ENCODE measurements around the gene TMEM181.
"Not testable (repeated sequence)": the region's sequence is repeated elsewhere in the genome, so short reads cannot be mapped to it uniquely, and the experiment has no call there.

The TMEM181 gene

GRCh38 chr6:158621694-158622544 is 62.0 kb downstream of the TMEM181 start:
- no peak for DNase-seq (ENCODE audit: low spot score)

GRCh38 chr6:158622545-158623190 is 62.8 kb downstream of the TMEM181 start:
- no peak for DNase-seq (ENCODE audit: low spot score)

- DNase-seq (ENCODE audit: low spot score) = no peak
Observed at GRCh38 chr6:158624684-158625682, 65.1 kb downstream of the TMEM181 start.

- no peak for DNase-seq (ENCODE audit: low spot score)
Observed at GRCh38 chr6:158625881-158626305, 66.0 kb downstream of the TMEM181 start.

GRCh38 chr6:158626360-158627167 is 66.7 kb downstream of the TMEM181 start:
- no peak for DNase-seq (ENCODE audit: low spot score)

- no peak for DNase-seq (ENCODE audit: low spot score)
Observed at GRCh38 chr6:158627168-158627939, 67.5 kb downstream of the TMEM181 start.

- DNase-seq (ENCODE audit: low spot score) = no peak
Observed at GRCh38 chr6:158627940-158628211, 68.0 kb downstream of the TMEM181 start.

- no peak for DNase-seq (ENCODE audit: low spot score)
Observed at GRCh38 chr6:158628542-158628941, 68.7 kb downstream of the TMEM181 start.

GRCh38 chr6:158629367-158630221 is 69.7 kb downstream of the TMEM181 start:
- DNase-seq (ENCODE audit: low spot score) = no peak

- DNase-seq (ENCODE audit: low spot score) = no peak
Observed at GRCh38 chr6:158630938-158631616, 71.2 kb downstream of the TMEM181 start.

GRCh38 chr6:158631678-158632537 is 72.0 kb downstream of the TMEM181 start:
- DNase-seq (ENCODE audit: low spot score) = no peak

GRCh38 chr6:158632538-158633119 is 72.7 kb downstream of the TMEM181 start:
- not testable (repeated sequence) for DNase-seq (ENCODE audit: low spot score)

- no peak for DNase-seq (ENCODE audit: low spot score)
Observed at GRCh38 chr6:158633127-158633526, 73.2 kb downstream of the TMEM181 start.

GRCh38 chr6:158634695-158635426 is 75.0 kb downstream of the TMEM181 start:
- DNase-seq (ENCODE audit: low spot score) = no peak

GRCh38 chr6:158635427-158636073 is 75.7 kb downstream of the TMEM181 start:
- no peak for DNase-seq (ENCODE audit: low spot score)

GRCh38 chr6:158636778-158637177 is 76.9 kb downstream of the TMEM181 start:
- no peak for DNase-seq (ENCODE audit: low spot score)
